IMR-90 (cell line): ENCODE results near the gene VPS18.

Source experiments
- NFE2L2 ChIP-seq: fragments of 150-350 bp; IDR thresholded peaks from 2 replicates; pipeline ENCODE4 v1.6.1; 2016; ENCODE audit warnings: low read depth, mild to moderate bottlenecking, low read length
- POLR2A ChIP-seq: IDR thresholded peaks from 2 replicates; pipeline ENCODE4 v1.6.1; 2012; ENCODE audit warnings: mild to moderate bottlenecking, low read depth, low read length
- RFX5 ChIP-seq: IDR thresholded peaks from 2 replicates; pipeline ENCODE4 v1.8.0; 2012; ENCODE audit warnings: low read depth, mild to moderate bottlenecking, low read length, moderate library complexity

- TF ChIP-seq RFX5 (no peak), POLR2A (no peak), NFE2L2 (no peak)
These were observed 6.8 kb downstream of the VPS18 start for GRCh38 chr15:40901053-40901443.
